MCF 10A (cell line): ENCODE results near the gene TFF3. TPM values are rescaled to one million over a fixed set of nuclear protein-coding genes. Genes with fewer than 3 reads are reported as not detected.

Experiments used
- BruUV-seq: library from RNA; stranded (reverse); fragments of 400-500 nt; replicated peaks from 2 replicates; lab custom pipeline; 2021; lab: Mats Ljungman, UMichigan
- CTCF ChIA-PET: fragments of 300-600 bp; sonication (Branson Sonifier 250); formaldehyde crosslinking; extraction: SDS; loops from one replicate; lab custom pipeline; 2021; ENCODE audit warnings: antibody characterized with exemption, inconsistent platforms; lab: Yijun Ruan, JAX
- POLR2A ChIA-PET: fragments of 300-600, 350-650 bp; sonication (Branson Sonifier 250); formaldehyde crosslinking; extraction: SDS; loops from one replicate; lab custom pipeline; 2020; ENCODE audit warnings: antibody characterized with exemption, inconsistent platforms; lab: Yijun Ruan, JAX
- DNase-seq: peaks from one replicate; pipeline ENCODE4 v3.0.0-alpha.2; 2018; ENCODE audit not compliant: unreplicated experiment
- H3K27ac Mint-ChIP-seq: one replicate; pipeline ENCODE4 v1.8.0; 2022; ENCODE audit warnings: mild to moderate bottlenecking, low read depth, mixed read lengths; ENCODE audit not compliant: unreplicated experiment
- H3K27me3 Mint-ChIP-seq: one replicate; pipeline ENCODE4 v1.8.0; 2022; ENCODE audit warnings: mixed read lengths; ENCODE audit not compliant: insufficient read depth, unreplicated experiment
- H3K36me3 Mint-ChIP-seq: one replicate; pipeline ENCODE4 v1.8.0; 2022; ENCODE audit warnings: mild to moderate bottlenecking, moderate library complexity, mixed read lengths; ENCODE audit not compliant: insufficient read depth, unreplicated experiment
- H3K4me1 Mint-ChIP-seq: one replicate; pipeline ENCODE4 v1.8.0; 2022; ENCODE audit warnings: mixed read lengths; ENCODE audit not compliant: insufficient read depth, unreplicated experiment
- H3K4me3 Mint-ChIP-seq: one replicate; pipeline ENCODE4 v1.8.0; 2022; ENCODE audit warnings: mild to moderate bottlenecking, moderate library complexity, mixed read lengths; ENCODE audit not compliant: unreplicated experiment
- H3K9me3 Mint-ChIP-seq: one replicate; pipeline ENCODE4 v1.8.0; 2022; ENCODE audit warnings: mixed read lengths; ENCODE audit not compliant: unreplicated experiment
- CTCF ChIP-seq: fragments of 200-600 bp; IDR thresholded peaks from one replicate; pipeline ENCODE4 v1.8.0; 2022; ENCODE audit warnings: antibody characterized with exemption, mild to moderate bottlenecking; ENCODE audit not compliant: unreplicated experiment
- intact Hi-C: fragments of 100-400 bp; cut with micrococcal nuclease; formaldehyde crosslinking; loops from 2 replicates; pipeline ENCODE4 v1.14.1; 2022
- total RNA-seq: library from RNA; stranded (reverse); gene quantifications from 2 replicates; pipeline ENCODE4 v1.2.3, GENCODE V29; 2022

Gene TFF3
- total RNA-seq, 1 experiment from 2014 or later: not detected

GRCh38 chr21:42298237-42298636, 17.0 kb downstream of the TFF3 start:
- BruUV-seq: no TSS peak
- CTCF ChIA-PET: interaction anchor here (4.0 kb wide), 1 partner anchor 12 kb away, joined by 23 read pairs; no protein-coding TSS in a partner anchor
- Mint-ChIP-seq H3K36me3 (peaks cover 16% of the 10 kb centered on the region), H3K9me3 (no peaks in the 10 kb centered on the region), H3K27ac (no peak overlapping the region), H3K27me3 (no peaks in the 10 kb centered on the region), H3K4me1 (no peaks in the 10 kb centered on the region), H3K4me3 (no peak overlapping the region)
- TF ChIP-seq CTCF: no peak
- DNase-seq: peak; percentile 61
- POLR2A ChIA-PET: no interaction called here
- intact Hi-C loops: no loop called here

- Mint-ChIP-seq H3K27me3 (no peaks in the 10 kb centered on the region), H3K27ac (no peak overlapping the region), H3K4me1 (no peaks in the 10 kb centered on the region), H3K4me3 (no peak overlapping the region), H3K36me3 (peaks cover 16% of the 10 kb centered on the region), H3K9me3 (no peaks in the 10 kb centered on the region)
- TF ChIP-seq CTCF: no peak
- DNase-seq: no peak
- CTCF ChIA-PET: interaction anchor here (4.0 kb wide), 1 partner anchor 13 kb away, joined by 23 read pairs; no protein-coding TSS in a partner anchor
- POLR2A ChIA-PET: no interaction called here
- BruUV-seq: no TSS peak
- intact Hi-C loops: no loop called here
Observed at GRCh38 chr21:42297377-42297776, 17.8 kb downstream of the TFF3 start.

GRCh38 chr21:42296501-42296900, 18.7 kb downstream of the TFF3 start:
- Mint-ChIP-seq H3K27ac (no peak overlapping the region), H3K4me1 (no peaks in the 10 kb centered on the region), H3K27me3 (no peaks in the 10 kb centered on the region), H3K36me3 (peaks cover 16% of the 10 kb centered on the region), H3K4me3 (no peak overlapping the region), H3K9me3 (no peaks in the 10 kb centered on the region)
- TF ChIP-seq CTCF: no peak
- no TSS peak for BruUV-seq
- ChIA-PET POLR2A (no interaction called here), CTCF (interaction anchor here (4.0 kb wide), 1 partner anchor 13 kb away, joined by 23 read pairs; no protein-coding TSS in a partner anchor)
- intact Hi-C loops: no loop called here
- no peak for DNase-seq

GRCh38 chr21:42295845-42296244, 19.4 kb downstream of the TFF3 start:
- intact Hi-C loops: no loop called here
- no peak overlapping the region for H3K27ac Mint-ChIP-seq
- H3K27me3 Mint-ChIP-seq: no peaks in the 10 kb centered on the region
- CTCF ChIA-PET: interaction anchor here (4.0 kb wide), 1 partner anchor 14 kb away, joined by 23 read pairs; no protein-coding TSS in a partner anchor
- peaks cover 16% of the 10 kb centered on the region for H3K36me3 Mint-ChIP-seq
- no TSS peak for BruUV-seq
- POLR2A ChIA-PET: no interaction called here
- no peak for DNase-seq
- no peak overlapping the region for H3K4me3 Mint-ChIP-seq
- no peak for TF ChIP-seq CTCF
- H3K4me1 Mint-ChIP-seq: no peaks in the 10 kb centered on the region
- no peaks in the 10 kb centered on the region for H3K9me3 Mint-ChIP-seq
